AG10803 (cell line): ENCODE data around the gene SPATA16.
"Not testable (repeated sequence)": the region's sequence is repeated elsewhere in the genome, so short reads cannot be mapped to it uniquely, and the experiment has no call there.

Experiments used
- DNase-seq: peaks from one replicate; pipeline ENCODE4 v3.0.0; 2010; ENCODE audit warnings: low read depth
- H3K4me3 ChIP-seq: 2 replicates; pipeline ENCODE4 v1.5.1; 2011; ENCODE audit warnings: mild to moderate bottlenecking, low read length, control low read depth
- TF ChIP-seq, protein P1 (sequence below): conservative IDR thresholded peaks from 2 replicates; pipeline ENCODE4 v1.5.1; 2011; ENCODE audit warnings: mild to moderate bottlenecking, low read length, control low read depth, inconsistent platforms

Gene SPATA16

GRCh38 chr3:172974969-172975368 is 166.1 kb downstream of the SPATA16 start:
- no peak overlapping the region for H3K4me3 ChIP-seq

DNA sequence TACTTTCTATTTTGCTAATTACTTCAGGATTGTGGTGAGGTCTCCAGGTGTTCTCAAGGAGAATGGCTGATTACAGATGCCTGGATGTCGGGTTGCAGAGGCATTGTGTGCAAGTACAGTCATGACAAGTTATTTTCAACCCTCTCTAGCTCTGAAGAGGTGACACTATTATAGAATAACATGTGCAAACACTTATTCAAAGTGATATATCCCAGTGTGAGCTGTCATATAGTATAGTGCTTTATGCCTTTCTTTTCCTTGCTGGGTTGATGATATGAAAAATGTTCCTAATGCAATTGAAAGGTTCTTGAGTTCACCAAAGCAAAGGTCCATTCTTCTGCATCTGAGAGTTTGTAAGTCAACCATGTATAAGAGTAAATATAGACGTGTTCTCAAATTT is 167.2 kb downstream of the SPATA16 start:
- H3K4me3 ChIP-seq = no peak overlapping the region
- DNase-seq = no peak
- TF ChIP-seq, protein P1, sequence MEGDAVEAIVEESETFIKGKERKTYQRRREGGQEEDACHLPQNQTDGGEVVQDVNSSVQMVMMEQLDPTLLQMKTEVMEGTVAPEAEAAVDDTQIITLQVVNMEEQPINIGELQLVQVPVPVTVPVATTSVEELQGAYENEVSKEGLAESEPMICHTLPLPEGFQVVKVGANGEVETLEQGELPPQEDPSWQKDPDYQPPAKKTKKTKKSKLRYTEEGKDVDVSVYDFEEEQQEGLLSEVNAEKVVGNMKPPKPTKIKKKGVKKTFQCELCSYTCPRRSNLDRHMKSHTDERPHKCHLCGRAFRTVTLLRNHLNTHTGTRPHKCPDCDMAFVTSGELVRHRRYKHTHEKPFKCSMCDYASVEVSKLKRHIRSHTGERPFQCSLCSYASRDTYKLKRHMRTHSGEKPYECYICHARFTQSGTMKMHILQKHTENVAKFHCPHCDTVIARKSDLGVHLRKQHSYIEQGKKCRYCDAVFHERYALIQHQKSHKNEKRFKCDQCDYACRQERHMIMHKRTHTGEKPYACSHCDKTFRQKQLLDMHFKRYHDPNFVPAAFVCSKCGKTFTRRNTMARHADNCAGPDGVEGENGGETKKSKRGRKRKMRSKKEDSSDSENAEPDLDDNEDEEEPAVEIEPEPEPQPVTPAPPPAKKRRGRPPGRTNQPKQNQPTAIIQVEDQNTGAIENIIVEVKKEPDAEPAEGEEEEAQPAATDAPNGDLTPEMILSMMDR = no peak

More at GRCh38 chr3:172974969-172975368, 166.1 kb downstream of the SPATA16 start:
- DNase-seq = no peak
- TF ChIP-seq, protein P1 = no peak

DNA sequence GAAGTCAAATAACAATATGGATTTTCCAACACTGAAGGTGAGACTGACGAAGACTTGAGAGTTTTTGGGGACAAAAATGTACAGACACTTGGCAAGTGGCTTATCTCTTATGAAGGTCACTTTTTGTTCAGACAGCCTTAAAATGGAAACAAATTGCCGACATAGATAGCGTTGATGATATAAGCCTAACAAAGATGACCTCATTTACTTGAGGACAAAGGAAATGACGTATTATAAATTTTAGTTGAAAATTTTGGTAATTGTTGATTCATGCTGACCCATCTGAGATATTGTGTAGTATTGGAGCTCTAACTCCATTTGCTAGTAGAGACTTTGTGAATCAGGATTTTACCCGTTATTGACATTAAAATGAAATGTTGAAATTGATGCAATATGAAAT is 168.3 kb downstream of the SPATA16 start:
- DNase-seq = no peak
- TF ChIP-seq, protein P1 = no peak
- H3K4me3 ChIP-seq = no peak overlapping the region

GRCh38 chr3:172972067-172972466 is 169.0 kb downstream of the SPATA16 start:
- DNase-seq = no peak
- no peak overlapping the region for H3K4me3 ChIP-seq
- TF ChIP-seq, protein P1 = no peak

DNA sequence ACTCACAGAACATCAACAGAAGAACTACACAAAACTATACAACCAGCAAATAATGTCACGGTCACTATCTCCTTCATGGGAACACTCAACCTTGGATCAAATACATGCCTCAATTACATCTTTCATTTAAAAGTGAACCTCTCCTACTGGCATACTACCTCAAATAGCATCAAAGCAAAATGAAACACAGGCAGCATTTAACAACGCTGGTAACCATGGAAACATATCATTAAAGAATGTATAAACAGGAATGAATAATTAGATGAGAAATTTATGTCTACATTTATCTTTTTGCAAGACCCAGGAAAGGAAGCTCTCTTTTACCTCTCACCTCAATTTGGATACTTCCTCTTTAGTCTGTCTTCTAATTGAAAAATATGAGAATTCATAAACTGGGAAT is 172.4 kb downstream of the SPATA16 start:
- no peak overlapping the region for H3K4me3 ChIP-seq
- DNase-seq = no peak
- TF ChIP-seq, protein P1 = no peak

DNA sequence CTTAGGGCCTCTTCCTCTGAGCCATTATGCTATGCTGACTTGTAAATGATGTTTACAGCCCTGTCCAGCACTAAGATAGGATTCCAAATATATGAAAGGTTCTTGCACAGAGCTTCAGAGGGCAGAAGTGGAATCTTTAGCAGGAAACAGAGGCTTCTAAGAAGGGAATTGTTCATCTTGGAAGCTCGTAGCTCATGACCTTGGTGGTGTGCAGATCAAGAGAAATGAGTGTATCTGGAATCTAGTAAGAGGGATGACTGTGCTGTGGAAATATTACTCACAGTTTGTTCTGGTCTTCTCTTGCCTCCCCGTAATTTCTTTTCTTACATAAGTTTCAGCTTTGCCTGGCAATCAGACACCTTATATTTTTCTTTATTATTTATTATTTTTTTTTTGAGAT is 175.8 kb downstream of the SPATA16 start:
- TF ChIP-seq, protein P1 = no peak
- no peak overlapping the region for H3K4me3 ChIP-seq
- DNase-seq = peak; percentile 9

DNA sequence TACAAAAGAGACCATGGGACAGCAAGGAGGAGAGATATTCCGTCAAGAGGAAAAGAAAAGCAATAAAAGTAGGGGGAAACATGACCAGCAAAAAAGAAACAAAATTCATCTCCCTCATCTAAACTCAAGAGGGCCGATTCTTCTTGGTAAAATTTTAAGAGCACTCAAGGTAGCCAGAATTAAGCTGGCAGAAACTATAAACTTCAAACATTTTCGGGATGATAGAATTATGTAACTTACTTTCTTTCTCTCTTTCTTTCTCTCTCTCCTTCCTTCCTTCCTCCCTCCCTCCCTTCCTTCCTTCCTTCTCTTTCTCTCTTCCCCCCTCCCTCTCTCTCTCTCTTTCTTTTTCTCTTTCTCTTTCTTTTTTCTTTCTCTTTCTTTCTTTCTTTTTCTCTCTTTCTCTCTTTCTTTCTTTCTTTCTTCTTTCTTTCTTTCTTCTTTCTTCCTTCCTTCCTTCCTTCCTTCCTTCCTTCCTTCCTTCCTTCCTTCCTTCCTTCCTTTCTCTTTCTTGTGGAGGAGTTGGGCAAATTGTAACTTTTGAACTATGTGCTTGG is 180.3 kb downstream of the SPATA16 start:
- not testable (repeated sequence) for DNase-seq, H3K4me3 ChIP-seq

DNA sequence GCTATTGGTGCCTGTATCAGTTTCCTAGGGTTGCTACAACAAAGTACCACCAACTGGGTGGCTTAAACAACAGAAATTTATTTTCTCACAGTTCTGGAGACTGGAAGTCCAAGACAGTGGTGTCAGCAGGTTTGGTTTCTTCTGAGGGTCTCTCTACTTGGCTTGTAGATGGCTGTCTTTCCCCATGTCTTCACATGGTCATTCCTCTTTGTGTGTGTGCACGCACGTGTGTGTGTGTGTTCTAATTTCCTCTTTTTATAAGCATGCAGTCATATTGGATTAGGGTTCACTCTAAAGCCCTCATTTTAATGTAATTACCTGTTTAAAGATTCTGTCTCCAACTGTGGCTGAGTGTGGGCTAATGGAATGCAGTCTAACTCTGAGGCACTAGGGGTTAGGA is 182.5 kb downstream of the SPATA16 start:
- TF ChIP-seq, protein P1 = no peak
- DNase-seq = no peak
- no peak overlapping the region for H3K4me3 ChIP-seq
